Daoy (cell line): Measurements from ENCODE around the gene NDUFA11. TPM values are rescaled to one million over a fixed set of nuclear protein-coding genes. Genes with fewer than 3 reads are reported as not detected.

ENCODE experiments used
- DNase-seq: peaks from one replicate; pipeline ENCODE4 v3.0.0-alpha.2; 2015; ENCODE audit warnings: low read depth
- total RNA-seq: library from RNA; depleted of rRNA; stranded (reverse); fragments of >200 nt; shearing (Covaris generic); gene quantifications from 2 replicates; pipeline ENCODE4 v1.2.3, GENCODE V29; 2014

The NDUFA11 gene
- total RNA-seq, 1 experiment from 2014 or later, result 408 TPM

DNA sequence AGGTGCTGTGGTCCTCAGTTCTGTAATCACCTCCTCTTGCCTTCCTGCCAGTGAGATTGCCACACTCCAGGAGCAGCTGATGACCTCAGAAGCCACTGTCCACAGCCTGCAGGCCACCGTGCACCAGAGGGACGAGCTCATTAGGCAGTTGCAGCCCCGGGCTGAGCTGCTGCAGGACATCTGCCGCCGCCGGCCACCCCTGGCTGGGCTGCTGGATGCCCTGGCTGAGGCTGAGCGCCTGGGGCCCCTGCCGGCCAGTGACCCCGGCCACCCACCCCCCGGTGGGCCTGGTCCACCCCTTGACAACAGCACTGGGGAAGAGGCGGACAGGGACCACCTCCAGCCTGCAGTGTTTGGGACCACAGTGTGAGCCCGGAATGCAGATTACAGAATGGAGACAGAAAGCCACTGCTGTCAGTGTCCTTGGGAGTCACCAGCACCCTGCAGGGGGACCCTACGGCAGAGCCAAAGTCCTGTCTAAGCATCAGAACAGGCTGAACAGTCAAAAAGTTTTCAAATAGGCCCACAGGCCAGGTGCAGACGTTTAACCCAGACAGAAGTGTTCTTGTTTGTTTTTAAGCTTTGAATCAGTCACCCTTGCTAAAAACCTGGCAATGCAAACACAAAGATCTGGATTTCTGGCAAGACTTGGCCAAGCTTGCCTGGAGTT lies 5.3 kb upstream of the NDUFA11 start:
- DNase-seq, result no peak

- DNase-seq, result no peak
Measured at GRCh38 chr19:5907241-5907640, 3.7 kb upstream of the NDUFA11 start.

DNA sequence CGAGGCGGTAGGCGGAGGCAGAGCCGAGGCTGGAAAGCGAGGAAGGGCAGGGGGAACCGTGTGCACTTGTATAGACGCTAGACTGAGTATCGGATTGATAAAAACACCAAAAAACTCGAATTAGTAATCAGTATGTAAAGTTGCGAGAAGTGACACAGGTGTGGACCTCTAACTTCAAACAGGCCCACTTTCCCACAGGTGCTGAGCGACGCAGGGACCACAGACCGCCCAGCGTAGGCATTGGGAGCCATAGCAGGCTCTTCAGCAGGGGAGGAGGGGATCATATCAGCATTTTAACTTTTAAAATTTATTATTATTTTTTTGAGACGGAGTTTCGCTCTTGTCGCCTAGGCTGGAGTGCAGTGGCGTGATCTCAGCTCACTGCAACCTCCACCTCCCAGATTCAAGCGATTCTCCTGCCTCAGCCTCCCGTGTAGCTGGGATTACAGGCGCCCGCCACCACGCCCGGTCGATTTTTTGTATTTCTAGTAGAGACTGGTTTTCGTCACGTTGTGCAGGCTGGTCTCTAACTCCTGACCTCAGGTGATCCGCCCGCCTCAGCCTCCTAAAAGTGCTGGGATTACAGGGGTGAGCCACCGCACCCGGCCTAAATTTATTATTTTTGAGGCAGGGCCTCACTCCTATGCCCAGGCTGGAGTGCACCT lies 1.7 kb upstream of the NDUFA11 start:
- DNase-seq, result no peak

- peak; percentile 100 for DNase-seq
Measured at GRCh38 chr19:5904352-5905113, 943 bp upstream of the NDUFA11 start, which contains the start of gene VMAC. VMAC (plus strand) TSS chr19:5904872; CDS start chr19:5904891, 19 bp downstream.

DNA sequence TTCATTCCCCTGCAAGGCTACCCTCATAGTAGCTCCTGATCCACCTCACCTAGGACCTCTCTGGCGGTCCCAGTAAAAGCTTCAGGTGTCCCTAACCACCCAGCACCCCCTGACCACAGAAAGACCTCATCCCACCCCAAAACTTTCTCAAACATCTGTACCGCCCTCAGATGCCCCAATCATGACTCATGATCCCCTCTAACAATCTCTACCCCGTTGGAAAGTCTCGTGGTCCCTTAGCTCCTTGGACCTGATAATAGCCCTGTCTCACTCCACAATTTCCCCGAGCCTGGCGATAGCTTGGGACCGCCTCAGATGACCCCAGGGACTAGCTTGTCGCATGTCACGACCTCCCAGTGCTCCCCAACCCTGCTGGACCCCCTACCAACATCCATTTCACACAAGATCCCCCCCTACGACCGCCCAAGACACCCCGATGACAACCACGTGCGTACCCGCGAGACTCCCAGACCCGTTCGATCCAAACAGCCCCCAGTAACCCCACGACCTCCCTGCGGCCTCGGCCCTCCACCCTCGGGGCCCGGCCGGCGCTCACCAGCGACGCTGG lies 450 bp downstream of the NDUFA11 start:
- DNase-seq, result peak; percentile 55

DNA sequence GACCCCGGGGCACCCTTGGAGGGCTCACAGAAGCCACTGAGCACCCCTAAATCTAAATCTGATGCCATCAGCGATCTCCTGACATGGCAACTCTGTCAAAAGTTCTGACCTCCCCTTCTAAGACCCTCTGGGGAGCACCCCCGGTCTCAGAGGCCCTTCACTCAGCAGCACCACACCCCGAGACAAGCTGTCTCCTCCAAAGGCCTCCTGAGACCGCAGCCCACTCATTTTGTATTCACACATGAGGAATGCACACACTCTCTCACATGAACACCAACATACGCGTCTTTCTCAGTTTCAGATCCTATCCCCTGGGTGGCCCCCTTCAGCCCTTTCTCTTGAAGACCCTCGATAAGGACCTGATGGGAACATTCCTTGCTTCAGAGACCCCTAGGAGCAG lies 2.6 kb downstream of the NDUFA11 start:
- no peak for DNase-seq

DNA sequence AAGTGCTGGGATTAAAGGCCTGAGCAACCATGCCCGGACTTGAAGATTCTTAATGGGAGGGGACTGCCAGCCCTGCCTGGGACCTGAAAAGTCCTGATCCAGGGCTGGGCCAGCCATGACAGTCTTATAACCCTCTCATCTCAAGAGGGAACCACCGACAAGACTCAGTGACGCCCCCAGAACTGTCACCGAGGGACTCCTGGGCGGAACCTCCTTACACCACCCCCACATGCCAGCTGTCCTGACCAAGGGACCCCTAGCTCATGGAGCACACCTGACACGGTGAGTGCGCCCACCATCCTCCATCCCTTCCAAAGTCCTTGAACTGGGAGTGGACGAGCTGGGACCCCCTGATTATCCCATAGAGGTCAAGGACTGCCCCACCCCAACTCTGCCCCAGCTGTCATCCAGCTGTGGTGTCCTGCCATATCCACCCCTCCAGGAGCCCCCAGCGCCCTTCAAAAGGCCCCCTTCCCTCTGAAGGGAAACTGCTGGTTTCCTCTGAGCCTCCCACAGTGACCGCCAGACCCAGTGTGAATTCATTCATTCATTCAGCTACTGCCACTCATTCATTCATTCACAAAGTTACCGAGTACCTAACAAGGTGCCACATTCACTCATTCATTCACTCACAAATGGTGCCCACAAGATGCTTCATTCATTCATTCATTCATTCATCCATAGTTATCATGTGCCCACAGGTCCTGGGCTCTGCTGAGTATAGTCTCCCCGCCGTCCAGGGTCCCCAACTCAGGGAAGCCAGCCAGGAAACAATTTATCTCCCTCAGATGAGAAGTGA lies 3.7 kb downstream of the NDUFA11 start:
- no peak for DNase-seq

- DNase-seq, result no peak
Measured at GRCh38 chr19:5897189-5897969, 6.2 kb downstream of the NDUFA11 start.

- no peak for DNase-seq
Measured at GRCh38 chr19:5896365-5897076, 7.1 kb downstream of the NDUFA11 start.

GRCh38 chr19:5895890-5896289 lies 7.7 kb downstream of the NDUFA11 start:
- DNase-seq, result no peak

GRCh38 chr19:5895409-5895808 lies 8.2 kb downstream of the NDUFA11 start:
- no peak for DNase-seq

- DNase-seq, result no peak
Measured at GRCh38 chr19:5894704-5895349, 8.8 kb downstream of the NDUFA11 start.

DNA sequence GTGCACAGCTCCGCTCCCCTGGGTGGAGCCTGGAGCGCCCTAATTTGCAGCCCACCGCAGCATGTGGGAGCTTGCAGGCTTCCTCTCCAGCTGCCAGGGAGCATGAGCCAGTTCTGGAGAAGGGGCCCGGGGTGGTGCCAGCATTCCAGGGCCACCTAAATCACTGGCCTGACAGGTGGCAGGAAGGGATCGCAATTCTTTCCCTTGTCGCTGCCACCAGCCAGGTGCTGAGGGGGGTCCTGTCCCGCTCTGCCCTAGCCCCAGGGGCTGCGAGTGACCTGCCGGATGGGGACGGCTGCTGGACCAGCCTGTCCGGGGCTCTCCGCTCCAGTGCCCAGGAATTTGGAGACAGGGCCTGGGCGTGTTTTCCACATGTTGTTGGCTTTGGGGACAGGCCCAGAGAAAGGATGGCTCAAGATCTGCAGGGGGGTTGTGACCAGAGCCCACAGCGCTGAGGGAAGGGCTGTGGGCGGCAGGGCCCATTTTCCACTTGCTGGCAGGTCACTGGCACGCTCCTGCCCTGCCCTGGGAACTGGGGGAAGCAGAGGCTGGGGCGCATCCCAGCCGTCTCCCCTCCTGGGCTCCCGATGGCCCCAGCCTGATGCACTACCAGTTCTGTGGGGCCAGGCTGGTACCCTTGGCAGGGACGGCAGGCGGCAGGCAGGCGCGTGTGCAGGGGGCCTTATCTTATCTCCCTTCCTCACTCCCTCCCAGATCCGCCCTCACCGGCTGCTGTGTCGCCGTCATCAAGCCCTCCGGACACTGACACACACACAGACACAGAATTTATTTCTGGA lies 9.5 kb downstream of the NDUFA11 start:
- no peak for DNase-seq

- no peak for DNase-seq
Measured at GRCh38 chr19:5893296-5893903, 10.2 kb downstream of the NDUFA11 start.

- DNase-seq, result no peak
Measured at GRCh38 chr19:5892772-5893275, 10.8 kb downstream of the NDUFA11 start.

DNA sequence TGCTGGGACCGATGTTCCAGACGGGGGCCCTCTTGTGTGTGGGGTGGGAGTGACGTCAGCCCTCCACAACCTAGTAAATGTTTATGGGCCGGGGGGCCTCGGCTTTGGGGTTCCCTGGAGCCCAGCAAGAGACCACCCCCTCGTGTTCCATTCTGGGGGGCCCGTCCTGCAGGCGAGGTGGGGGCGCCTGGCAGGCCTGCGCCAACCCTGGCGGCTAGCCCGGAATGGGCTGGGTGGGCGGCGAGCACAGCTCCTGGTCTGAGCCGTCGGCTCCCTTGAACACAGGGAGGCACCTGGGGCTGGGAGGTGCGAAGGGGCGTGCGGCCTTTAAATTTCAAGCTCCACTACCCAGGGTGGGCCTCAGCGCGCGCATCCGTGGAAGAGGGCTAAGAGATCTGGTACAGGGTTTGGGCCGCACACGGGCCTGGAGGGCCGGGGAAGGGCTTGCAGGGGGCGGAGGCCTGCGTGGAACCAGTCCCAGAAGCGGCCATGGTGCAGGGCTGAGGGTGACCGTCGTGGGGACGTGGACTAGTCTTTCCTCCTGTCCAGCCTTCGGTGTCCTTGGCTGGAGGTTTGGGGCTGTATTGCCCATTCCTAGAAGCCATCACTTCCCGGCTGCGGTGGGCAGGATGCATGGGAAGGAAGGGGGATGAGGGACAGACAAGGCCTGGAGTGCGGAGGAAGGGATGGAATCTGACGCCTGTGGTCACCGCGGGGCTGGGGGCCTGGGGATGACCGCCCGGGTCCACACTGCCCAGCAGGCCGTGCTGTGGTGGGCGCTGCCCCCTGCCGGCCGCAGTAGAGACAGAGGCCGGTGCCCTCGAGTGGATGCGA lies 11.4 kb downstream of the NDUFA11 start:
- DNase-seq, result peak; percentile 50

- DNase-seq, result peak; percentile 11
Measured at GRCh38 chr19:5891572-5891937, 12.0 kb downstream of the NDUFA11 start.
